GM19452 (cell line): ENCODE measurements around the gene DDX3X.
"Not testable (repeated sequence)": the region's sequence is repeated elsewhere in the genome, so short reads cannot be mapped to it uniquely, and the experiment has no call there.

ENCODE experiments used
- ATAC-seq: cut with Tn5 transposase; IDR thresholded peaks from one replicate; pipeline ENCODE4 v1.9.1; 2021; ENCODE audit not compliant: unreplicated experiment

The DDX3X gene

GRCh38 chrX:41369152-41369551 is 35.2 kb downstream of the DDX3X start:
- ATAC-seq, result no peak

DNA sequence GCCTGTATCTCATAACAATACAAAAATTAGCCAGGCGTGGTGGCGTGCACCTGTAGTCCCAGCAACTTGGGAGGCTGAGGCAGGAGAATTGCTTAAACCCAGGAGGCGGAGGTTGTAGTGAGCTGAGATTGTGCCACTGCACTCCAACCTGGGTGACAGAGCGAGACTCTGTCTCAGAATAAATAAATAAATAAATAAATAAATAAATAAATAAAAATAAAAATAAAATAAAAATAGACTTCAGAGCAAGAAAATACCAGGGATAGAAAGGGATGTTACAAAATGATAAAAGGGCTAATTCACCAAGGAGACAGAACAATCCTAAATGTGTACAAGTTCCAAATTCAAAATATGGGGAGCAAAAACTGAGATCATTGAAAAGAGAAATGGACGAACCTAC is 37.6 kb downstream of the DDX3X start:
- ATAC-seq, result not testable (repeated sequence)

DNA sequence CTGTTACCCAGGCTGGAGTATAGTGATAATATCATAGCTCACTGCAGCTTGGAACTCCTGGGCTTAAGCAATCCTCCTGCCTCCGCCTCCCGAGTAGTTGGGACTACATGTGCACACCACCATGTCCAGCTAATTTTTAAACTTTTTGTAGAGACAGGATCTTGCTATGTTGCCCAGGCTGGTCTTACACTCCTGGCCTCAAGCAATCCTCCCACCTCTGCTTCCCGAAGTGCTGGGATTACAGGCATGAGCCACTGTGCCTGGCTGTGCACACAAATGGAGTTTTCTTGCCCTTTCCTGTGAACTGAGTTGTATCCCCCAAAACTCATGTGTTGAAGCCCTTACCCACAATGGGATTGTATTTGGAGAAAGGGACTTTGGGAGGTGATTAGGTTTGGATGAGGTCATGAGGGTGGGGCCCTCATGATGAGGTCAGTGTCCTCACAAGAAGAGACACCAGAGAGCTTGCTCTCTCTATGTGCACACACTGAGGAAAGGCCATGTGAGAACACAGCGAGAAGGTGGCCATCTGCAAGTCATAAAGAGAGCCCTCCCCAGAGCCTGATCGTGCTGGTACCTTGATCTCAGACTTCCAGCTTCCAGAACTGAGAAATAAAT is 40.1 kb downstream of the DDX3X start:
- ATAC-seq, result no peak

DNA sequence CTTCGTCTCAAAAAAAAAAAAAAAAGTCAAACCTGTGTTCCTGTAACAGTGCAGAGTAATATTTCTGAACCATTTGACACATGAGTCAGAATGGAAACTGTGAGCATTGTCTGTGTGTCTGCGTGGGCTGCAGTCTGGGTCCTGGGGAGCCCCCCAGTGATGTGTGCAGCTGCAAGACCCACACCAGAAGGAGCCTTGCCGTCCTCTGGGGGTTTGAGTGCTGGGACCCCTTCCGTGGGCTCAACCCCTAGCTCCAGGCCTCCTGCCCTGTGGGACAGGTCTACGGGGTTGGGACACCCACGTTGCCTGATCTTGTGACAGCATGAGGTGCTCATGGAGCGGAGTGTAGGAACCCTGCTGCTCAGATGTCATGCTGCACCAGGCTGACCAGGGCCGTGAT is 43.7 kb downstream of the DDX3X start:
- no peak for ATAC-seq

- no peak for ATAC-seq
Observed at GRCh38 chrX:41381685-41382084, 47.7 kb downstream of the DDX3X start.

GRCh38 chrX:41382714-41383645 is 49.0 kb downstream of the DDX3X start:
- no peak for ATAC-seq

DNA sequence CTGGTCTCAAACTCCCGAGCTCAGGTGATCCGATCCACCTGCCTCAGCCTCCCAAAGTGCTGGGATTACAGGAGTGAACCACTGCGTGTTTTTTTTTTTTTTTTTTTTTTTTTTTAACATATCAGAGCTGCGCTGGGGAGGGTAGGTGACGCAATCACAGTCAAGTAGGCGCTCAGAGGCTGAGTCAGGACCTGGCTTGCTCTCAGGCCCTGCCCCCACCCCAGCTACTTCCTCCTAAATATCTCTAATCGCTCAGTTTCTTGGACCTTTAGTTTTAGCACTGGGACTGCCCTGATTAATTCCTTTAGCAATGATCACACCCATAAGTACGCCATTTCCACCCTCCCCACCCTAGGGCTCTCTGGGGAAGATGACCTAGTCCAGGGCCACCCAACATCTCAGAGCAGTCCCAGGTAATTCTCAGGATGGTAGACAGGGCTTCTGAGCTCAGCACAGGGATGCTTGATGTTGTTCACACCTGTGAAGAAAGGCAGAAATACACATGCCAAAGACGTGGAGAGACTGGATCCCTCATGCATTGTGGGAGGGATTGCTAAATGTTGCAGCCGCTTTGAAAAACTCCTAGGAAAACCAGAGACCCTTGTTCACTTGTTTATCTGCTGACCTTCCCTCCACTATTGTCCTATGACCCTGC is 50.2 kb downstream of the DDX3X start:
- ATAC-seq, result no peak

- ATAC-seq, result no peak
Observed at GRCh38 chrX:41386222-41386990, 52.4 kb downstream of the DDX3X start.

DNA sequence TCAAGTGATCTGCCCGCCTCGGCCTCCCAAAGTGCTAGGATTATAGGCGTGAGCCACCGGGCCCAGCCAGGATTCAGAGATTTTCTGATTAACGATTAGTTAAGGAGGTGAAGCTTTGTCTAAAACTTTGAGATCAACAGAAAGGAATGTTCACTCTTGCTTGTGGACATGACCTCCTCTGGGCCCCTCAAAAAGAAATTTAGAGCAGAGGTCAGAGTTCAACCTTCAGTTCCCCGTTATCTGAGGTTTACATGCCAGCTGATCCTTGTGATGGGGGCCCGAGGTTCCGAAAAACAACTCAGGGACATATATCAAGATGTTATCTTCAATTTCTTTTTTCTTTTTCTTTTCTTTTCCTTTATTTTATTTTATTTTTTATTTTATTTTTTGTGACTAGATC is 54.6 kb downstream of the DDX3X start:
- no peak for ATAC-seq

- no peak for ATAC-seq
Observed at GRCh38 chrX:41389311-41389888, 55.4 kb downstream of the DDX3X start.

DNA sequence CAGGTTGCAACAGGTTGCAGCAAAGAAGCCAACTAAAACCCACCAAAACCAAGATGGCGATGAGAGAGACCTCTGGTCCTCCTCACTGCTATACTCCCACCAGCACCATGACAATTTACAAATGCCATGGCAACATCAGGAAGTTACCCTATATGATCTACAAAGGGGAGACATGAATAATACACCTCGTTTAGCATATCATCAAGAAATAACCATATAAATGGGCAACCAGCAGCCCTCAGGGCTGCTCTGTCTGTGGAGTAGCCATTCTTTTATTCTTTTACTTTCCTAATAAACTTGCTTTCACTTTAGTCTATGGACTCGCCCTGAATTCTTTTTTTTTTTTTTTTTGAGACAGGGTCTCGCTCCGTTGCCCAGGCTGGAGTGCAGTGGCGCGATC is 56.6 kb downstream of the DDX3X start:
- not testable (repeated sequence) for ATAC-seq

DNA sequence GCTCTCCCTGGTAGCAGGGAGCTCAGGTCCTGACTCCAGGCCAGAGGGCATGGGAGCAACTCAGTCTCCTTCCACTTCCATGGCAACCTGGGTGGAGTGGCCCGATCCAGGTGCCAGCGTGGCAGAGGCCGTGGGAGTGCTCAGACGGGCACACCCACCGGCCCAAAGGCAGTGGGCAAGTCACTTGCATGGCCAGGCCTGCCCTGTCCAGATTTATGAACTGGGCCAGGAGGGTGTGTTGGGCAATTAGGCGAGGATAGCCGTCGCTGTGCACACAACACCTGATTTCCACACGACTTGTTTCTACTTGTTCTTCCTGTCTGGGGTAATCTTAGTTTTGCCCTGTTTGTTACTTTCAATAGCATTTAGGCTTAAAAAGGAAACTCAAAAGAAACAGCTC is 57.6 kb downstream of the DDX3X start:
- ATAC-seq, result no peak

GRCh38 chrX:41394293-41394692 is 60.3 kb downstream of the DDX3X start:
- no peak for ATAC-seq

- ATAC-seq, result no peak
Observed at GRCh38 chrX:41397219-41397618, 63.3 kb downstream of the DDX3X start.

DNA sequence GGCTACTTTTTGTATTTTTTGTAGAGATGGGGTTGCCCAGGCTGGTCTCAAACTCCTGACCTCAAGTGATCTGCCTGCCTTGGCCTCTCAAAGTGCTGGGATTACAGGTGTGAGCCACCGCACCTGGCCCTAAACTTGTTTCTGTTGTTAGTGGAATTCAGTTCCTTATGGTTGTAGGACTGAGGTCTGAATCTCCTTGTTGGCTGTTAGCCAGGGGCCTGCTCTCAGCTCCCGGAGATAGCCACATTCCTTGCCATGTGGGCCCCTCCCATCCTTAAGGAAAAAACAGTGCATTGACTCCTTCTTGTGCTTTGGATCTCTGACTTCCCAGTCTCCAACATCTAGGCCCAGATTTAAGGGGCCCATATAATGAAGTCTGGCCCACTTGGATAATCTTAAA is 63.8 kb downstream of the DDX3X start:
- no peak for ATAC-seq

- ATAC-seq, result not testable (repeated sequence)
Observed at GRCh38 chrX:41402556-41402955, 68.6 kb downstream of the DDX3X start.

GRCh38 chrX:41405551-41405950 is 71.6 kb downstream of the DDX3X start:
- ATAC-seq, result no peak

GRCh38 chrX:41406201-41406600 is 72.2 kb downstream of the DDX3X start:
- ATAC-seq, result no peak

DNA sequence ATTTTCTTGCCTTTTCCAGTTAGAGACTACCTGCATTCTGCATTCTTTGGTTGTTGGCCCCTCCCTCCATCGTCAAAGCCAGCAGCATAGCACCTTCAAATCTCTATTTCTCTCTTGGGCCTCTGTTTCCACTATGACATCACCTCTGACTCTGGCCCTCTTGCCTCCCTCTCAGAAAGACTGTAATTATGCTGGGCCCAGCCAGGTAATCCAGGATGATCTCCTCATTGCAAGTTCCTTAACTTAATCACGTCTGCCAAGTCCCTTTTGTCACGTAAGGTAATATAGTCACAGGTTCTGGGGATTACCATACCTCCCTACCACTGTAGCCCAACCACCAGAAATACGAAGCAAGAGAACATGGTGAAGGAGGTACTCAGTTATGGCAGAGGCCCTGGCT is 73.9 kb downstream of the DDX3X start:
- ATAC-seq, result no peak

GRCh38 chrX:41408576-41408975 is 74.6 kb downstream of the DDX3X start:
- no peak for ATAC-seq

- ATAC-seq, result no peak
Observed at GRCh38 chrX:41409006-41409405, 75.0 kb downstream of the DDX3X start.
